Left lung (tissue), 10 donors: ENCODE results near the gene CDH26. TPM values are rescaled to one million over a fixed set of nuclear protein-coding genes. Genes with fewer than 3 reads are reported as not detected.
"Not testable (repeated sequence)": the region's sequence is repeated elsewhere in the genome, so short reads cannot be mapped to it uniquely, and the experiment has no call there.

ENCODE experiments used
- ATAC-seq: fragments of 200-7000 bp; cut with Tn5 transposase; one replicate; pipeline ENCODE4 v1.9.1; 2020; ENCODE audit warnings: moderate library complexity
- DNase-seq, 4 donors: peaks; one replicate each; pipeline ENCODE4 v3.0.0-alpha.2; 2013 to 2020
- H3K27ac ChIP-seq, 2 donors: fragments of 200-600 bp; sonication (generic) in 1 of 2; one replicate each; pipeline versions ENCODE4 v1.5.0 to v1.8.0; 2020 to 2021
- H3K27me3 ChIP-seq, 2 donors: fragments of 200-600 bp; sonication (generic) in 1 of 2; one replicate each; pipeline versions ENCODE4 v1.5.0 to v1.8.0; 2020 to 2021
- H3K36me3 ChIP-seq, 2 donors: fragments of 200-600 bp; sonication (generic) in 1 of 2; one replicate each; pipeline versions ENCODE4 v1.5.0 to v1.8.0; 2020 to 2021
- H3K4me1 ChIP-seq, 2 donors: fragments of 200-600 bp; one replicate each; pipeline ENCODE4 v1.8.0; 2021
- H3K4me3 ChIP-seq, 2 donors: fragments of 200-600 bp; sonication (generic) in 1 of 2; one replicate each; pipeline versions ENCODE4 v1.5.0 to v1.8.0; 2020 to 2021; ENCODE audit warnings: mild to moderate bottlenecking in 1 of 2
- H3K9me3 ChIP-seq, 2 donors: fragments of 200-600 bp; sonication (generic) in 1 of 2; one replicate each; pipeline versions ENCODE4 v1.5.0 to v1.8.0; 2020 to 2021
- intact Hi-C, 2 donors: fragments of 100-400 bp; cut with DNase I; formaldehyde crosslinking; loops; one replicate each; pipeline versions ENCODE4 v1.11.2 to v1.14.2; 2022
- polyA plus RNA-seq, 6 donors: library from polyadenylated mRNA; unstranded; fragments of 120-200 nt; gene quantifications; one replicate each; pipeline ENCODE4 v1.2.1, GENCODE V29; 2013; ENCODE audit not compliant: insufficient read length in 6 of 6
- total RNA-seq, 2 donors: library from RNA; stranded (reverse); fragmentation: NEBNext Ultra II Directional; extraction: Animal tissue kit (Norgen Biotek cat#: 25700); gene quantifications; one replicate each; pipeline ENCODE4 v1.2.1, GENCODE V29; 2021
- TF ChIP-seq, protein P1 (sequence below), 2 donors: fragments of 200-600 bp; sonication (generic) in 1 of 2; IDR thresholded peaks; one replicate each; pipeline versions ENCODE4 v1.5.0 to v1.8.0; 2021; ENCODE audit warnings: antibody characterized with exemption in 2 of 2
- donor health status: DM: no; HTN: yes; CAD: no.
- donor health status: DM: no; HTN: no; CAD: no.

The CDH26 gene
- total and polyA plus RNA-seq, 8 donors, result 1.6 to 7.3 (median 2.0) TPM

DNA sequence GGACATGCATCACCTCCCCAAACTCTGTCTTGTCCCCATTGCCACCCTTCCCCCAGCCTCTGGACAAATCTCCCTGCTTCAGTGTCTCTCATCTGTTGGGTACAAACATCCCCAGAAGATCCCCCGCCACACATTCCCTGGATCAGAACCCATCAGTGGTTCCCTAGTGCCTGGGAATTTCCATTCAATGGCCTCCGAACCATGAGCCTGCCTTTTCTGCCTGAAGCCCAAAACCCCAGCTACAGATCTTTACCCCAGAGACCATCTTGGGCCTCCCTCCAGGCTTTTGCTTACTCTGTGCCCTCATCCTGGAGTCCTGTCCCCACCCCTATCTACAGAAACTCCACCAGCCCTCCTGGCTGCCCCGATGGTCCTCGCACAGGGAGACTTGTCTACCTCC, 78.1 kb downstream of the CDH26 start:
- no peaks in the 10 kb centered on the region for H3K36me3 ChIP-seq
- intact Hi-C loops, result no loop called here
- ATAC-seq, result no peak
- H3K27ac ChIP-seq, result no peak overlapping the region
- no peaks in the 10 kb centered on the region for H3K4me1 ChIP-seq
- H3K27me3 ChIP-seq, result no peaks in the 10 kb centered on the region
- no peak for DNase-seq
- H3K4me3 ChIP-seq, result no peak overlapping the region
- TF ChIP-seq, protein P1, sequence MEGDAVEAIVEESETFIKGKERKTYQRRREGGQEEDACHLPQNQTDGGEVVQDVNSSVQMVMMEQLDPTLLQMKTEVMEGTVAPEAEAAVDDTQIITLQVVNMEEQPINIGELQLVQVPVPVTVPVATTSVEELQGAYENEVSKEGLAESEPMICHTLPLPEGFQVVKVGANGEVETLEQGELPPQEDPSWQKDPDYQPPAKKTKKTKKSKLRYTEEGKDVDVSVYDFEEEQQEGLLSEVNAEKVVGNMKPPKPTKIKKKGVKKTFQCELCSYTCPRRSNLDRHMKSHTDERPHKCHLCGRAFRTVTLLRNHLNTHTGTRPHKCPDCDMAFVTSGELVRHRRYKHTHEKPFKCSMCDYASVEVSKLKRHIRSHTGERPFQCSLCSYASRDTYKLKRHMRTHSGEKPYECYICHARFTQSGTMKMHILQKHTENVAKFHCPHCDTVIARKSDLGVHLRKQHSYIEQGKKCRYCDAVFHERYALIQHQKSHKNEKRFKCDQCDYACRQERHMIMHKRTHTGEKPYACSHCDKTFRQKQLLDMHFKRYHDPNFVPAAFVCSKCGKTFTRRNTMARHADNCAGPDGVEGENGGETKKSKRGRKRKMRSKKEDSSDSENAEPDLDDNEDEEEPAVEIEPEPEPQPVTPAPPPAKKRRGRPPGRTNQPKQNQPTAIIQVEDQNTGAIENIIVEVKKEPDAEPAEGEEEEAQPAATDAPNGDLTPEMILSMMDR (IDR thresholded peaks at IDR 0.05), result no peak
- no peaks in the 10 kb centered on the region for H3K9me3 ChIP-seq

DNA sequence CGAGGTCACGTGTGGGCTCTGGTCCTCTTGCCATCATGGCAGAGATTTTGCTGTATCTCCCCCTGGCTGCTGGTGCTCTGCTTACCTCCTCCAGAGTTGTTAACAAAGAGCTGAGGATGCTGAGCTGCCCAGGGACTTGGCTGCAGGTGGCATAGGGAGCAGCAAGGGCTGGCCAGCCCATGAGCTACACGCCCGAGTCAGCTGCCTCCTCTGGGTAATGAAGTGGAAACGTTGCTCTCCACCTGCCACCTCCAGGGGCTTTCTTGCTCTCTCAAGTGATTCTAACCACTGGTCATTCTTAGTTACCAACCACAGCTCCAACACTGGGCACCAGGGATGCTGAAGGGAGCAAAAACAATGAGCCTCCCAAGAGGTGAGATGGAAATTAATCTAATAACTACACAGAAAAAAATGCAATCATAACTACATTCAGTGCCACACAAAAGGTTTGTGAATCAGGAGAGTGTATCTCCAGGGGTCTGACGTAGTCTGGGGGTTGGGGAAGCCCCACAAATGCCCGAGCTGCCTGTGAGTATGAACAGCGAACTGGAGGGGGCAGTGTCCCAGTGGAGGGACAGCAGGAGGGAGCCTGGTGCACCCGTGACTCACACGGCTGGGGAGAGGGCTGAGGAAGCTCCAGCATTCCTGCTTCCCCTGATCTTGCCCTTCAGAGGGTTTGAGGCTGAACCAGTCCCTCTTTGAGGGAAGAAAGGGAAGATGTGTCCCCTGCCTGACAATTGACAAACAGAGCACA, 78.7 kb downstream of the CDH26 start:
- TF ChIP-seq, protein P1 (IDR thresholded peaks at IDR 0.05), result no peak
- H3K36me3 ChIP-seq, result no peaks in the 10 kb centered on the region
- intact Hi-C loops, result no loop called here
- DNase-seq (no peak), ATAC-seq (no peak)
- no peak overlapping the region for H3K4me3 ChIP-seq
- H3K27me3 ChIP-seq, result no peaks in the 10 kb centered on the region
- no peaks in the 10 kb centered on the region for H3K4me1 ChIP-seq
- no peaks in the 10 kb centered on the region for H3K9me3 ChIP-seq
- no peak overlapping the region for H3K27ac ChIP-seq

DNA sequence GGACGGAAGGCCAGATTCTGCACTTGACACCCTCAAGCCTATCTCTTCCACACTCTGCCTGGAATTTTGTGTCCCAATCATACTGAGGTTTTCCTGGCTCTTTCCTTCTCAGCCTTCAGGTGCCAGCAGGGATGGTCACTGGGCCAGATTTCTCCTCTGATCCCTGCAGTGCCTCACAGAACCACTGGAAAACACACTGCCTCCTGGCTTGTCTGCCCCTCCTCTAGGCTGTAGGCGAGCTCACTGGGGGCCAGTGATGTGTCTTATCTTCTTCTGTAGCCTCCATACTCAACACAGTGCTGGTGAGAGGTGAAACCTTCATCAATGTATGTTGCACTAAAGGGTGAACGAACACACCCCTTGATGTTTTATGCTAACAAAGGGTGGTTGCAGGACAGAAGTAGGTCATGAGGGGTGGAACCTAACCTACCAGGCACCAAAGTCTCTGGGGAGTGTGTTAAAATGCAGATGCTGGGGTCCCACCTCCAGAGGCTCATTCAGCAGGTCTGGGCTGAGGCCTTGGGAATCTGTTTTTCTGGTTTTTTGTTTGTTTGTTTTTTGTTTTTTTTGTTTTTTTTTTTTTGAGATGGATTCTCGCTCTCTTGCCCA, 80.3 kb downstream of the CDH26 start:
- Histone ChIP-seq H3K9me3 (no peaks in the 10 kb centered on the region), H3K4me3 (no peak overlapping the region), H3K27me3 (no peaks in the 10 kb centered on the region), H3K36me3 (no peaks in the 10 kb centered on the region), H3K27ac (no peak overlapping the region), H3K4me1 (no peaks in the 10 kb centered on the region)
- intact Hi-C loops, result no loop called here
- TF ChIP-seq, protein P1 (IDR thresholded peaks at IDR 0.05), result no peak
- ATAC-seq (no peak), DNase-seq (no peak)

DNA sequence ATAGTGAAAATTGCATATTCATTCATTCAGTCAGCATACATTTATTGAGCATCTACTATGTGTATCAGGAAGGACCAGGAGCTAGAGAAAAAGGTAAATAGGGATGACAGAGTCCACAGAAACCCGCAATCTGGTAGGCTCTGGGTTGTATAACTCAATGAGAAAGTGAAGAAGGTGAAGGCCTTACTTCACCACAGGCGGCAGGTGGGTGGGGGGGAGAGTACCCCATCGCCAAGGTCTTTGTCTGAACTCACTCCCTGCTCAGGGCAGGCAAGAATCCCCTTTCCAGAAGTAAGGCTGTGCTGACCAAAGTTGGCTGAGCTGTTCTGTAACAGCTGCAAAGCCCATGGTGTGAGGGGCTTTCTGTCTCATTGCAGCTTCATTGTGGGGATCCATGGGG, 81.3 kb downstream of the CDH26 start:
- no peaks in the 10 kb centered on the region for H3K36me3 ChIP-seq
- no peak for ATAC-seq
- TF ChIP-seq, protein P1 (IDR thresholded peaks at IDR 0.05), result no peak
- no peaks in the 10 kb centered on the region for H3K27me3 ChIP-seq
- no peaks in the 10 kb centered on the region for H3K4me1 ChIP-seq
- DNase-seq, result no peak
- H3K9me3 ChIP-seq, result no peaks in the 10 kb centered on the region
- intact Hi-C loops, result no loop called here
- no peak overlapping the region for H3K4me3 ChIP-seq
- no peak overlapping the region for H3K27ac ChIP-seq

DNA sequence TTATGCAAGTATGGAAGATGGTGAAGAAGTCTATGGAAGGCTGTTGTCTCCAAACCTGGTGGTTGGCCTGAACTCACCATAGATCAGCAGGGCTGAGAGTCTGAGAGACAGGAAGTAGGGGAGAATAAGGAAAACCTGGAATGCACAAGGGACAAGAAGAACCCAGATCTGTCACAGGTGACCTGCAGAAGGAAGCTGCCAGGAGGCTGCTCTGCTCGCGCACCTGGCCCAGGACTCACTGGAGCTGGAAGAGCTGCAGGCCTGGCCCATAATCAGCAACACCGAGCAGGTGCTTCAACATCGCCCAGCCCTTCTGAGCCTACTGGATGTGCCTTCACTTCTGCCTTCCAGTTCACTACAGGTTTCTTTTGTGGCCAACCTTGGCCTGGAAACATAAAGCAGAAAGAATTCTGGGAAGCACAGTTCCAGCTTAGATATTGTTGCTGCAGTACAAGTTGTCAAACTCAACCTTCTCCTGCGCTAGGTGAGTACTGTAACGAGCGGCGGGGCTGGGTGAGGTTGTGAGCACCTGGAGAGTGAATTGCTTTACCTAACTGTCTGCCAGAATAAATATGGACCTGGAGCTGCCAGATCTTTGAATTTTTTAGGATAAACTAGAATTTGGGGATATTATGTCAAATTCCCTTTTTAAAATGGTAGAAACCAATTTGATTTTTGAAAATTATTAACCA, 82.4 kb downstream of the CDH26 start:
- no peak overlapping the region for H3K27ac ChIP-seq
- DNase-seq (no peak), ATAC-seq (peak; percentile 52)
- TF ChIP-seq, protein P1 (IDR thresholded peaks at IDR 0.05), result no peak
- H3K9me3 ChIP-seq, result no peaks in the 10 kb centered on the region
- no peaks in the 10 kb centered on the region for H3K27me3 ChIP-seq
- no peak overlapping the region for H3K4me3 ChIP-seq
- intact Hi-C loops, result no loop called here
- peaks cover 0 to 2% of the 10 kb centered on the region in 2 donors for H3K4me1 ChIP-seq
- no peaks in the 10 kb centered on the region for H3K36me3 ChIP-seq

DNA sequence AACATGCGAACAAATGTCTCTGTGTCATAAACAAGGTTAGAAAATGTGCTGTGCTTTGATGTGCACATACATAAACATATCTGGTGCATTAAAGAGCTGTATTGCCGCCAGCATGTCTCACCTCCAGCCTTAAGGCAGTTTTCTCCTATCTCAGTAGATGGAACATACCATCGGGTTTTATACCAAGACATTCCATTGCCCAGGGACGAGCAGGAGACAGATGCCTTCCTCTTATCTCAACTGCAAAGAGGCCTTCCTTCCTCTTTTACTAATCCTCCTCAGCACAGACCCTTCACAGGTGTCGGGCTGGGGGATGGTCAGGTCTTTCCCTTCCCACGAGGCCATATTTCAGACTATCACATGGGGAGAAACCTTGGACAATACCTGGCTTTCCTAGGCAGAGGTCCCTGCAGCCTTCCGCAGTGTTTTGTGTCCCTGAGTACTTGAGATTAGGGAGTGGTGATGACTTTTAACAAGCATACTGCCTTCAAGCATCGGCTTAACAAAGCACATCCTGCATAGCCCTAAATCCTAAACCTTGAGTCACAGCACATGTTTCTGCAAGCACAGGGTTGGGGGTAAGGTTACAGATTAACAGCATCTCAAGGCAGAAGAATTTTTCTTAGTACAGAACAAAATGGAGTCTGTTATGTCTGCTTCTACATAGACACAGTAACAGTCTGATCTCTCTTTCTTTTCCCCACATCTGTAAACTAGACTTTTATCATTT, 83.4 kb downstream of the CDH26 start:
- intact Hi-C loops, H3K36me3 ChIP-seq, DNase-seq, H3K9me3 ChIP-seq, ATAC-seq, H3K4me3 ChIP-seq, H3K27me3 ChIP-seq: not testable (repeated sequence)
- Histone ChIP-seq H3K4me1 (peaks cover 0 to 10% of the 10 kb centered on the region in 2 donors), H3K27ac (peak overlapping the region in 1 of 2 donors; percentile 31)
